ENCODE measurements around the gene GPRIN2.
A peak's percentile ranks its signal among the peaks of the same experiment; 100 is the strongest.

The GPRIN2 gene

DNA sequence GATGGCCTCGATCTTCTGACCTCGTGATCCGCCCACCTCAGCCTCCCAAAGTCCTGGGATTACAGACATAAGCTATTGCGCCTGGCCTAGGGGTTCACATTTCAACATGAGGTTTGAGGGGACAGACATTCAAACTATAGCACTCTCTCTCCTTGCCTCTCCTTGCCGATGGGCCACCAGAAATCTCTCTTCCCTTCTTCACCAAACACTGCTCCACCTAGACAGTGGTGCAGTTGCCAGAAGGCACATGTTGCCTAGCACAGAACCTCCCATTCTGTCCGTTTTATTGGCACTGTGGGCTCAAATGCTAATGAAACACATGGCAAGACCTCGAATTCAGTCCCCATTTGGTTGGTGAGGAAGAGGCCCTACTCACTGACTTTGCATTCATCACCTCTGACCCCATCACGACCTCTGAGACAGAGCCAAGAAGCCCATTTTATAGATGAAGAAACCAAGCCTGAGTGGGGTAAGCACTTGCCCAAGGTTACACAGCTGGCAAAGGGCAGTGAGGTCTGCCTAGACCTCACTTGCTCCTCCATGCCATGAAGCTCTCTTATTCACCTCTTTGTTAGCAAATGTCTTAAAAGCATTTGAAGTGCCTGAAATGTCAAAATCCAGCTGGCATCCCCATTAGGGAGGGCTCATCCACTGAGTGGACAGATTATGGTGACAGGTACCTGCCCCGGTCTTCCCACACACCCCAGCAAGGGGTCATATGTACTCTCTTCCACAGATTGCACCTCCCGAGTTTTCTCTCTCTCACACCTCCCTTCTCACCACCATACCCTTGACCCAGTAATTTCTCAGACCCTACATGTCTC is 34.0 kb downstream of the GPRIN2 start:
- Histone ChIP-seq H3K9ac (ENCODE audit: low read depth, low read length, poor library complexity) (no peak overlapping the region), H3K4me3 (ENCODE audit: low read length in 2 of 2) (no peak overlapping the region), H2BK5ac (ENCODE audit: low read length) (no peak overlapping the region), H2BK120ac (ENCODE audit: low read depth, low read length) (no peak overlapping the region), H3K14ac (ENCODE audit: low read length) (no peak overlapping the region), H3K18ac (ENCODE audit: low read length) (no peak overlapping the region), H4K8ac (ENCODE audit: low read depth, low read length) (no peak overlapping the region), H3K79me1 (ENCODE audit: low read depth, low read length) (no peaks in the 10 kb centered on the region), H2BK12ac (ENCODE audit: low read length) (no peak overlapping the region), H3K36me3 (replicated peaks in 1 of 2; ENCODE audit: control insufficient read depth in 2 of 2, insufficient read depth in 2 of 2, low read length in 2 of 2) (peaks cover 0 to 8% of the 10 kb centered on the region in 2 donors), H3K27ac (replicated peaks; ENCODE audit: low read length) (no peak overlapping the region), H3K9me3 (replicated peaks in 1 of 2; ENCODE audit: control insufficient read depth in 2 of 2, insufficient read depth in 1 of 2, low read depth in 1 of 2, low read length in 2 of 2) (peaks cover 0 to 14% of the 10 kb centered on the region in 2 donors), H3K23ac (ENCODE audit: low read depth, low read length, poor library complexity) (no peak overlapping the region), H2BK15ac (ENCODE audit: low read length) (no peak overlapping the region), H2AFZ (ENCODE audit: low read length) (no peak overlapping the region), H3K27me3 (ENCODE audit: control insufficient read depth in 3 of 3, insufficient read depth in 3 of 3, low read depth in 1 of 3, low read length in 3 of 3) (peaks cover 0 to 9% (median 4%) of the 10 kb centered on the region in 3 experiments), H3K4me2 (ENCODE audit: insufficient read depth, low read length, poor library complexity, severe bottlenecking) (no peak overlapping the region), H3K4me1 (ENCODE audit: control insufficient read depth in 2 of 2, insufficient read depth in 1 of 2, low read depth in 1 of 2, low read length in 2 of 2) (peaks cover 0 to 9% of the 10 kb centered on the region in 2 donors), H2AK5ac (ENCODE audit: low read depth, low read length) (no peak overlapping the region), H3K4ac (ENCODE audit: low read length) (no peak overlapping the region), H4K91ac (ENCODE audit: low read depth, low read length, poor library complexity) (no peak overlapping the region)
- no CpG with 5 or more reads among the region's 10 CpGs for WGBS, 2 donors (ENCODE audit: extremely low coverage in 2 of 2, insufficient read length in 2 of 2, insufficient replicate concordance in 1 of 2)
- DNase-seq (ENCODE audit: low spot score): no peak

DNA sequence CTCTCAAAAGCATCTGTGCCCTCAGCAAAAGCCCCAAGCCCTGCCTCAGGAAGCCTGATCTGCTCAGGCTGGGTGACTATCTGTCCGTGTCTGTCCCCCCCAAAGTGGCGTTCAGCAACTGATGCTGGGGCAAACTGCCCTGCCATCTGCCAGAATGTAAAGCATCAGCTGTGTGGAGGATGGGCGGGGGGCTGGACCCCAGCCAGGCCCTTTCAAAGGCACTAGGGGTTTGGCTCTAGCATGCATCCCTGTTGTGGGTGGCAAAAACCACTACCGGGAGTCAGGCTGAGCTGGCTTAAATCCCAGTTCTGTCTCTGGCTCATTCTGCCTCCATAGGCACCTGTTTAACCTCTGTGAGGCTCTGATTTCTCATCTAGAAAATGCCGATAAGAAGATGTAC is 35.5 kb downstream of the GPRIN2 start:
- no peak overlapping the region for H3K23ac ChIP-seq (ENCODE audit: low read depth, low read length, poor library complexity)
- H3K79me1 ChIP-seq (ENCODE audit: low read depth, low read length): no peaks in the 10 kb centered on the region
- H3K4me2 ChIP-seq (ENCODE audit: insufficient read depth, low read length, poor library complexity, severe bottlenecking): no peak overlapping the region
- H3K14ac ChIP-seq (ENCODE audit: low read length): no peak overlapping the region
- H4K91ac ChIP-seq (ENCODE audit: low read depth, low read length, poor library complexity): no peak overlapping the region
- H3K27me3 ChIP-seq (ENCODE audit: control insufficient read depth in 3 of 3, insufficient read depth in 3 of 3, low read depth in 1 of 3, low read length in 3 of 3): peaks cover 0 to 5% (median 4%) of the 10 kb centered on the region in 3 experiments
- DNase-seq (ENCODE audit: low spot score): no peak
- no peak overlapping the region for H2BK5ac ChIP-seq (ENCODE audit: low read length)
- no peak overlapping the region for H3K4ac ChIP-seq (ENCODE audit: low read length)
- no peak overlapping the region for H3K9ac ChIP-seq (ENCODE audit: low read depth, low read length, poor library complexity)
- H2BK12ac ChIP-seq (ENCODE audit: low read length): no peak overlapping the region
- H3K18ac ChIP-seq (ENCODE audit: low read length): no peak overlapping the region
- no peak overlapping the region for H2BK120ac ChIP-seq (ENCODE audit: low read depth, low read length)
- no peak overlapping the region for H2AFZ ChIP-seq (ENCODE audit: low read length)
- H3K9me3 ChIP-seq (replicated peaks in 1 of 2; ENCODE audit: control insufficient read depth in 2 of 2, insufficient read depth in 1 of 2, low read depth in 1 of 2, low read length in 2 of 2): peaks cover 0 to 8% of the 10 kb centered on the region in 2 donors
- H3K4me1 ChIP-seq (ENCODE audit: control insufficient read depth in 2 of 2, insufficient read depth in 1 of 2, low read depth in 1 of 2, low read length in 2 of 2): peaks cover 0 to 8% of the 10 kb centered on the region in 2 donors
- WGBS, 2 donors (ENCODE audit: extremely low coverage in 2 of 2, insufficient read length in 2 of 2, insufficient replicate concordance in 1 of 2): no CpG with 5 or more reads among the region's 5 CpGs
- no peak overlapping the region for H4K8ac ChIP-seq (ENCODE audit: low read depth, low read length)
- H3K36me3 ChIP-seq (replicated peaks in 1 of 2; ENCODE audit: control insufficient read depth in 2 of 2, insufficient read depth in 2 of 2, low read length in 2 of 2): peaks cover 0 to 4% of the 10 kb centered on the region in 2 donors
- no peak overlapping the region for H3K27ac ChIP-seq (replicated peaks; ENCODE audit: low read length)
- no peak overlapping the region for H2BK15ac ChIP-seq (ENCODE audit: low read length)
- H2AK5ac ChIP-seq (ENCODE audit: low read depth, low read length): no peak overlapping the region
- H3K4me3 ChIP-seq (ENCODE audit: low read length in 2 of 2): no peak overlapping the region

DNA sequence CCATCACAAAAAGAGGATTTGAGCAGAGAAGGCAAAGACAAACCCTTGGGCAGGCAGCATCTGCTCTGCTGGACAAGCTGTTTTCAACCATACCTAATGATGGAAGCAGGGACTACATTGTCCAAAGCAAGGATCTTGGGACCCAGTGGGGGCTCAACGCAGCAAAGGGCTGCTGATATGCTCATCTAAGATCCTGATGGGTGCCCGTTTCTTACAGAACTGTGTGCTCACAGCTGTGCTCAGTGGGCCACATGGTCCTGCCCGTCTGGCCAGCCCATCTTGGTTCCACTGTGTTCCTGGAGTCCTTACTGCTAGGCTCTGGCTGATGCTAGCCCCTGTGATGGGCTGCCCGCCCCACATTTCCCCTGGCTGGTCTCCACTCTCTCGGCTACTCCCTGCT is 36.1 kb downstream of the GPRIN2 start:
- no peak overlapping the region for H3K9ac ChIP-seq (ENCODE audit: low read depth, low read length, poor library complexity)
- no peak overlapping the region for H2BK15ac ChIP-seq (ENCODE audit: low read length)
- peak overlapping the region; percentile 2 for H2AK5ac ChIP-seq (ENCODE audit: low read depth, low read length)
- H3K36me3 ChIP-seq (replicated peaks in 1 of 2; ENCODE audit: control insufficient read depth in 2 of 2, insufficient read depth in 2 of 2, low read length in 2 of 2): peaks cover 0 to under 1% of the 10 kb centered on the region in 2 donors
- H3K4ac ChIP-seq (ENCODE audit: low read length): no peak overlapping the region
- no peak overlapping the region for H2BK5ac ChIP-seq (ENCODE audit: low read length)
- peak overlapping the region in 1 of 2 donors; percentile 7 for H3K4me3 ChIP-seq (ENCODE audit: low read length in 2 of 2)
- H3K23ac ChIP-seq (ENCODE audit: low read depth, low read length, poor library complexity): no peak overlapping the region
- H3K4me1 ChIP-seq (ENCODE audit: control insufficient read depth in 2 of 2, insufficient read depth in 1 of 2, low read depth in 1 of 2, low read length in 2 of 2): peaks cover 0 to 4% of the 10 kb centered on the region in 2 donors
- H3K18ac ChIP-seq (ENCODE audit: low read length): peak overlapping the region; percentile 4
- H4K91ac ChIP-seq (ENCODE audit: low read depth, low read length, poor library complexity): no peak overlapping the region
- peaks cover 0 to 4% (median 0%) of the 10 kb centered on the region in 3 experiments for H3K27me3 ChIP-seq (ENCODE audit: control insufficient read depth in 3 of 3, insufficient read depth in 3 of 3, low read depth in 1 of 3, low read length in 3 of 3)
- WGBS, 2 donors (ENCODE audit: extremely low coverage in 2 of 2, insufficient read length in 2 of 2, insufficient replicate concordance in 1 of 2): no CpG with 5 or more reads among the region's 5 CpGs
- no peak overlapping the region for H2BK12ac ChIP-seq (ENCODE audit: low read length)
- no peak for DNase-seq (ENCODE audit: low spot score)
- H3K27ac ChIP-seq (replicated peaks; ENCODE audit: low read length): no peak overlapping the region
- no peaks in the 10 kb centered on the region for H3K79me1 ChIP-seq (ENCODE audit: low read depth, low read length)
- H4K8ac ChIP-seq (ENCODE audit: low read depth, low read length): no peak overlapping the region
- H3K9me3 ChIP-seq (replicated peaks in 1 of 2; ENCODE audit: control insufficient read depth in 2 of 2, insufficient read depth in 1 of 2, low read depth in 1 of 2, low read length in 2 of 2): peaks cover 0 to 2% of the 10 kb centered on the region in 2 donors
- no peak overlapping the region for H2BK120ac ChIP-seq (ENCODE audit: low read depth, low read length)
- peak overlapping the region; percentile 1 for H3K14ac ChIP-seq (ENCODE audit: low read length)
- no peak overlapping the region for H2AFZ ChIP-seq (ENCODE audit: low read length)
- H3K4me2 ChIP-seq (ENCODE audit: insufficient read depth, low read length, poor library complexity, severe bottlenecking): no peak overlapping the region

DNA sequence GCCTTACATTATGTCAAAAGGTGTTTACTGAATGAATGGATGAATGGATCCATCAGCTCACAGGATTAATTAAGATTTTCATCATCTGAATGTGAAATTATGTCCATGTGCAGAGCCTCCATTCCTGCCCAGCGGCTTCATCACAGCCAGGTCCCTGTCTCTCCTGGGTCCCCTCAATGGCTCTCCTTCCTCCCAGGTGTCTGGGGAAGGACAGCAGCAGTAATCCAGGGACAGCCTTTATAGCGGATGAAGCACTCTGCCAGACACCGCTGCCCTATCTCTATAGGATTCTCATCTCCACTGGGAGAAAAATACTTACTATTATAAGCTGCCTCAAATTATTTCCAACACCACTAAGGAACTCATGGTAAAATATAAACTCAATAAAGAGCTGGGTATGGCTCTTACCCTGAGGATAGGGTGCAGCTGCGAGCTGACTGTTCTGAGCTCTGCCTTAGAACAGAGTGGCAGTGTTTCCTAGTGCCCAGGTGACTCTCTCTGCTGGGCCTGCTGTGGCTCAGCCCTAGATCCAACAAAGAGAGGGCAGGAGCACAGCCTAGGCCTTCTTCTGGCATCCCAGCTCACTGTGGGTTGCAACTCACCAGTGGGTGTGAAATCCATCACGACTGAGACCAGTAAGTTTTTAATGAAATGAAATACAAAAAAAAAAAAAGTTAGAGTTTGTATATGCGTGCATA is 38.3 kb downstream of the GPRIN2 start:
- H2AK5ac ChIP-seq (ENCODE audit: low read depth, low read length): no peak overlapping the region
- no peak overlapping the region for H3K14ac ChIP-seq (ENCODE audit: low read length)
- no peak overlapping the region for H2BK5ac ChIP-seq (ENCODE audit: low read length)
- WGBS, 2 donors (ENCODE audit: extremely low coverage in 2 of 2, insufficient read length in 2 of 2, insufficient replicate concordance in 1 of 2): no CpG with 5 or more reads among the region's 6 CpGs
- no peak overlapping the region for H3K4ac ChIP-seq (ENCODE audit: low read length)
- H3K27me3 ChIP-seq (ENCODE audit: control insufficient read depth in 3 of 3, insufficient read depth in 3 of 3, low read depth in 1 of 3, low read length in 3 of 3): no peaks in the 10 kb centered on the region
- H3K27ac ChIP-seq (replicated peaks; ENCODE audit: low read length): no peak overlapping the region
- H3K4me1 ChIP-seq (ENCODE audit: control insufficient read depth in 2 of 2, insufficient read depth in 1 of 2, low read depth in 1 of 2, low read length in 2 of 2): peaks cover 0 to 2% of the 10 kb centered on the region in 2 donors
- H3K9ac ChIP-seq (ENCODE audit: low read depth, low read length, poor library complexity): no peak overlapping the region
- H3K4me2 ChIP-seq (ENCODE audit: insufficient read depth, low read length, poor library complexity, severe bottlenecking): no peak overlapping the region
- no peak overlapping the region for H2BK15ac ChIP-seq (ENCODE audit: low read length)
- H4K8ac ChIP-seq (ENCODE audit: low read depth, low read length): no peak overlapping the region
- no peaks in the 10 kb centered on the region for H3K36me3 ChIP-seq (replicated peaks in 1 of 2; ENCODE audit: control insufficient read depth in 2 of 2, insufficient read depth in 2 of 2, low read length in 2 of 2)
- no peak overlapping the region for H4K91ac ChIP-seq (ENCODE audit: low read depth, low read length, poor library complexity)
- H3K9me3 ChIP-seq (replicated peaks in 1 of 2; ENCODE audit: control insufficient read depth in 2 of 2, insufficient read depth in 1 of 2, low read depth in 1 of 2, low read length in 2 of 2): no peaks in the 10 kb centered on the region
- no peak overlapping the region for H3K23ac ChIP-seq (ENCODE audit: low read depth, low read length, poor library complexity)
- DNase-seq (ENCODE audit: low spot score): no peak
- no peak overlapping the region for H2BK12ac ChIP-seq (ENCODE audit: low read length)
- no peak overlapping the region for H2BK120ac ChIP-seq (ENCODE audit: low read depth, low read length)
- H3K79me1 ChIP-seq (ENCODE audit: low read depth, low read length): no peaks in the 10 kb centered on the region
- peak overlapping the region; percentile 15 for H3K18ac ChIP-seq (ENCODE audit: low read length)
- H2AFZ ChIP-seq (ENCODE audit: low read length): no peak overlapping the region
- H3K4me3 ChIP-seq (ENCODE audit: low read length in 2 of 2): peak overlapping the region in 1 of 2 donors; percentile 12
